ENCODE measurements around the gene PSMD13. TPM values are rescaled to one million over a fixed set of nuclear protein-coding genes. Genes with fewer than 3 reads are reported as not detected.

The PSMD13 gene
- total and polyA plus RNA-seq, 2 of the 13 experiments (the other 11 are each of a cell fraction or from before 2014, with no cell fraction given), result 83.0 to 117 TPM

DNA sequence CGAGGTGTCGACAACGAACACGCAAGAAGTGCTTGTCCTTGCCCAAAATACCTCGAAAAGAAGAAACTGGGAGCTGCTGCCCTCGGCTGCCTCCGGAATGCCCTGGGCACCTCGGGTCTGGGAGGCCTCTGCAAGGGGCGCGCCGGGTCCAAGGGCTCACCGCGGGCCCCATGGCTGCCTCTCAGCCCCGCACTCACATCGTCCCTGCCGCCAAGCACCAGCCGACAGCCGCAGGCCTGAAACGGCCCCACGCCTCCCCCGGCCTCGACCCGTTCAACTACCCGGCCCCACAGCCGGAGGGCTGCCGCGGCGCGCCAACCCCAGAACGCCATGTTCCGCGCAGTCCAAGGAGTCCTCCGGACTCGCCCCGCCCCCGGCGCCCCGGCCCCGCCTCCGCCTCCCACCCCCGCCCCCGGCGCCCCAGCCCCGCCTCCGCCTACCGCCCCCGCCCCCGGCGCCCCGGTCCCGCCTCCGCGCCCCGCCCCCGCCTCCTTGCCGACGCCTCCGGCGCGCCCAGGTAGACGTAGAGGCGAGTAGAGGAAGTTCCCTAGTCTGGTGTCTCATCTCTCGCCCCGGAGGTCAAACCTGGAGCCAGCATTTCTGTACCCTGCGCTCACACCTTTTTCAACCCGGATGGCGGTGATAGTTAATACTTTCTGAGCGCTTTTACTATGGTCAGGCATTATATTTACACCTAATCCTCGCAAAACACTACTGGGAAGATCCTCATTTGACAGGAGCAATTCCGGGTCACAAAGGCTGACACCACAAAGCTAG, 591 bp upstream of the PSMD13 start, which contains the start of gene SIRT3 (continued):
- TF ChIP-seq ARID2 (CRISPR knock-in tag; IDR thresholded peaks at IDR 0.05; ENCODE audit: borderline replicate concordance) (no peak), KLF13 (CRISPR knock-in tag; IDR thresholded peaks at IDR 0.05) (no peak), GPN1 (CRISPR knock-in tag; IDR thresholded peaks at IDR 0.05; ENCODE audit: borderline replicate concordance) (no peak), ZNF557 (CRISPR knock-in tag; IDR thresholded peaks at IDR 0.05) (no peak), AKAP8 (CRISPR knock-in tag; IDR thresholded peaks at IDR 0.05) (no peak), WIZ (CRISPR knock-in tag; IDR thresholded peaks at IDR 0.05) (no peak), SPEN (CRISPR knock-in tag; IDR thresholded peaks at IDR 0.05; ENCODE audit: low read depth) (peak; percentile 59), CHCHD3 (CRISPR knock-in tag; IDR thresholded peaks at IDR 0.05) (0 out of 2 replicates have a peak, but pooled peaks have one; percentile 61), ZBTB7A (CRISPR knock-in tag; IDR thresholded peaks at IDR 0.05) (no peak), RARG (CRISPR knock-in tag; IDR thresholded peaks at IDR 0.05; ENCODE audit: low read depth) (no peak), EZH2 (conservative IDR thresholded peaks at IDR 0.05; ENCODE audit: low read depth, low read length) (no peak), ZNF772 (CRISPR knock-in tag; IDR thresholded peaks at IDR 0.05) (no peak; the same call in 1 of the 2 replicates), NFKB2 (CRISPR knock-in tag; IDR thresholded peaks at IDR 0.05; ENCODE audit: borderline replicate concordance) (peak; percentile 83; the same call in 1 of the 2 replicates), MED13 (CRISPR knock-in tag; IDR thresholded peaks at IDR 0.05) (0 out of 2 replicates have a peak, but pooled peaks have one; percentile 26), ZSCAN12 (CRISPR knock-in tag; IDR thresholded peaks at IDR 0.05) (0 out of 2 replicates have a peak, but pooled peaks have one; percentile 36), KDM1A (CRISPR knock-in tag; IDR thresholded peaks at IDR 0.05) (no peak)
- TF ChIP-seq, protein P1, sequence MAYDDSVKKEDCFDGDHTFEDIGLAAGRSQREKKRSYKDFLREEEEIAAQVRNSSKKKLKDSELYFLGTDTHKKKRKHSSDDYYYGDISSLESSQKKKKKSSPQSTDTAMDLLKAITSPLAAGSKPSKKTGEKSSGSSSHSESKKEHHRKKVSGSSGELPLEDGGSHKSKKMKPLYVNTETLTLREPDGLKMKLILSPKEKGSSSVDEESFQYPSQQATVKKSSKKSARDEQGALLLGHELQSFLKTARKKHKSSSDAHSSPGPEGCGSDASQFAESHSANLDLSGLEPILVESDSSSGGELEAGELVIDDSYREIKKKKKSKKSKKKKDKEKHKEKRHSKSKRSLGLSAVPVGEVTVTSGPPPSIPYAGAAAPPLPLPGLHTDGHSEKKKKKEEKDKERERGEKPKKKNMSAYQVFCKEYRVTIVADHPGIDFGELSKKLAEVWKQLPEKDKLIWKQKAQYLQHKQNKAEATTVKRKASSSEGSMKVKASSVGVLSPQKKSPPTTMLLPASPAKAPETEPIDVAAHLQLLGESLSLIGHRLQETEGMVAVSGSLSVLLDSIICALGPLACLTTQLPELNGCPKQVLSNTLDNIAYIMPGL (CRISPR knock-in tag; IDR thresholded peaks at IDR 0.05; ENCODE audit: borderline replicate concordance in 1 of 2, low read depth in 1 of 2), result peak in 1 of 2 experiments; percentile 50; a peak in 2 of 4 replicates
- TF ChIP-seq, protein P2, sequence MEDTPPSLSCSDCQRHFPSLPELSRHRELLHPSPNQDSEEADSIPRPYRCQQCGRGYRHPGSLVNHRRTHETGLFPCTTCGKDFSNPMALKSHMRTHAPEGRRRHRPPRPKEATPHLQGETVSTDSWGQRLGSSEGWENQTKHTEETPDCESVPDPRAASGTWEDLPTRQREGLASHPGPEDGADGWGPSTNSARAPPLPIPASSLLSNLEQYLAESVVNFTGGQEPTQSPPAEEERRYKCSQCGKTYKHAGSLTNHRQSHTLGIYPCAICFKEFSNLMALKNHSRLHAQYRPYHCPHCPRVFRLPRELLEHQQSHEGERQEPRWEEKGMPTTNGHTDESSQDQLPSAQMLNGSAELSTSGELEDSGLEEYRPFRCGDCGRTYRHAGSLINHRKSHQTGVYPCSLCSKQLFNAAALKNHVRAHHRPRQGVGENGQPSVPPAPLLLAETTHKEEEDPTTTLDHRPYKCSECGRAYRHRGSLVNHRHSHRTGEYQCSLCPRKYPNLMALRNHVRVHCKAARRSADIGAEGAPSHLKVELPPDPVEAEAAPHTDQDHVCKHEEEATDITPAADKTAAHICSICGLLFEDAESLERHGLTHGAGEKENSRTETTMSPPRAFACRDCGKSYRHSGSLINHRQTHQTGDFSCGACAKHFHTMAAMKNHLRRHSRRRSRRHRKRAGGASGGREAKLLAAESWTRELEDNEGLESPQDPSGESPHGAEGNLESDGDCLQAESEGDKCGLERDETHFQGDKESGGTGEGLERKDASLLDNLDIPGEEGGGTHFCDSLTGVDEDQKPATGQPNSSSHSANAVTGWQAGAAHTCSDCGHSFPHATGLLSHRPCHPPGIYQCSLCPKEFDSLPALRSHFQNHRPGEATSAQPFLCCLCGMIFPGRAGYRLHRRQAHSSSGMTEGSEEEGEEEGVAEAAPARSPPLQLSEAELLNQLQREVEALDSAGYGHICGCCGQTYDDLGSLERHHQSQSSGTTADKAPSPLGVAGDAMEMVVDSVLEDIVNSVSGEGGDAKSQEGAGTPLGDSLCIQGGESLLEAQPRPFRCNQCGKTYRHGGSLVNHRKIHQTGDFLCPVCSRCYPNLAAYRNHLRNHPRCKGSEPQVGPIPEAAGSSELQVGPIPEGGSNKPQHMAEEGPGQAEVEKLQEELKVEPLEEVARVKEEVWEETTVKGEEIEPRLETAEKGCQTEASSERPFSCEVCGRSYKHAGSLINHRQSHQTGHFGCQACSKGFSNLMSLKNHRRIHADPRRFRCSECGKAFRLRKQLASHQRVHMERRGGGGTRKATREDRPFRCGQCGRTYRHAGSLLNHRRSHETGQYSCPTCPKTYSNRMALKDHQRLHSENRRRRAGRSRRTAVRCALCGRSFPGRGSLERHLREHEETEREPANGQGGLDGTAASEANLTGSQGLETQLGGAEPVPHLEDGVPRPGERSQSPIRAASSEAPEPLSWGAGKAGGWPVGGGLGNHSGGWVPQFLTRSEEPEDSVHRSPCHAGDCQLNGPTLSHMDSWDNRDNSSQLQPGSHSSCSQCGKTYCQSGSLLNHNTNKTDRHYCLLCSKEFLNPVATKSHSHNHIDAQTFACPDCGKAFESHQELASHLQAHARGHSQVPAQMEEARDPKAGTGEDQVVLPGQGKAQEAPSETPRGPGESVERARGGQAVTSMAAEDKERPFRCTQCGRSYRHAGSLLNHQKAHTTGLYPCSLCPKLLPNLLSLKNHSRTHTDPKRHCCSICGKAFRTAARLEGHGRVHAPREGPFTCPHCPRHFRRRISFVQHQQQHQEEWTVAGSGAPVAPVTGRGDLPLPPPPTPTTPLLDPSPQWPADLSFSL (CRISPR knock-in tag; IDR thresholded peaks at IDR 0.05), result 0 out of 2 replicates have a peak, but pooled peaks have one; percentile 39
- TF ChIP-seq, protein P3, sequence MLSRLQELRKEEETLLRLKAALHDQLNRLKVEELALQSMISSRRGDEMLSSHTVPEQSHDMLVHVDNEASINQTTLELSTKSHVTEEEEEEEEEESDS (CRISPR knock-in tag; IDR thresholded peaks at IDR 0.05; ENCODE audit: borderline replicate concordance), result no peak
- TF ChIP-seq, protein P4, sequence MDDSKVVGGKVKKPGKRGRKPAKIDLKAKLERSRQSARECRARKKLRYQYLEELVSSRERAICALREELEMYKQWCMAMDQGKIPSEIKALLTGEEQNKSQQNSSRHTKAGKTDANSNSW (CRISPR knock-in tag; IDR thresholded peaks at IDR 0.05; ENCODE audit: borderline replicate concordance), result no peak

Measured in HepG2 (cell line).